Omental fat pad (tissue), 4 donors: Measurements from ENCODE around the gene C1orf50. TPM values are rescaled to one million over a fixed set of nuclear protein-coding genes. Genes with fewer than 3 reads are reported as not detected.

Experiments used
- ATAC-seq: fragments of 150-250 bp; one replicate; pipeline ENCODE4 v1.9.1; 2016; ENCODE audit warnings: mild to moderate bottlenecking, moderate library complexity; ENCODE audit not compliant: low FRiP score
- DNase-seq: peaks from one replicate; pipeline ENCODE4 v3.0.0-alpha.2; 2019; ENCODE audit warnings: low spot score
- total RNA-seq, 4 donors: library from RNA; depleted of rRNA; stranded (reverse); fragments of >200 nt; gene quantifications; one replicate each; pipeline ENCODE4 v1.1.0, GENCODE V29; 2016
- TF ChIP-seq, protein P1 (sequence below), 3 donors: fragments of 450-650 bp; IDR thresholded peaks; one replicate each; pipeline ENCODE4 v1.5.1; 2016 to 2017; ENCODE audit warnings: antibody characterized with exemption in 3 of 3, mild to moderate bottlenecking in 3 of 3, moderate library complexity in 2 of 3

C1orf50 gene
- total RNA-seq, 4 donors from 2014 or later, result 2.4 to 4.3 (median 3.1) TPM

GRCh38 chr1:42825036-42825851, 58.2 kb downstream of the C1orf50 start:
- TF ChIP-seq, protein P1, sequence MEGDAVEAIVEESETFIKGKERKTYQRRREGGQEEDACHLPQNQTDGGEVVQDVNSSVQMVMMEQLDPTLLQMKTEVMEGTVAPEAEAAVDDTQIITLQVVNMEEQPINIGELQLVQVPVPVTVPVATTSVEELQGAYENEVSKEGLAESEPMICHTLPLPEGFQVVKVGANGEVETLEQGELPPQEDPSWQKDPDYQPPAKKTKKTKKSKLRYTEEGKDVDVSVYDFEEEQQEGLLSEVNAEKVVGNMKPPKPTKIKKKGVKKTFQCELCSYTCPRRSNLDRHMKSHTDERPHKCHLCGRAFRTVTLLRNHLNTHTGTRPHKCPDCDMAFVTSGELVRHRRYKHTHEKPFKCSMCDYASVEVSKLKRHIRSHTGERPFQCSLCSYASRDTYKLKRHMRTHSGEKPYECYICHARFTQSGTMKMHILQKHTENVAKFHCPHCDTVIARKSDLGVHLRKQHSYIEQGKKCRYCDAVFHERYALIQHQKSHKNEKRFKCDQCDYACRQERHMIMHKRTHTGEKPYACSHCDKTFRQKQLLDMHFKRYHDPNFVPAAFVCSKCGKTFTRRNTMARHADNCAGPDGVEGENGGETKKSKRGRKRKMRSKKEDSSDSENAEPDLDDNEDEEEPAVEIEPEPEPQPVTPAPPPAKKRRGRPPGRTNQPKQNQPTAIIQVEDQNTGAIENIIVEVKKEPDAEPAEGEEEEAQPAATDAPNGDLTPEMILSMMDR (IDR thresholded peaks at IDR 0.05), result no peak
- ATAC-seq, result no peak
- no peak for DNase-seq

Other genes with a start within 250 kb of the C1orf50 start
- 10 to 100 TPM; 14.9 to 29.3 (median 20.8) TPM for gene PPIH, start 108.8 kb upstream of the C1orf50 start, total RNA-seq
- 100 to 1,000 TPM; 509 to 860 (median 681) TPM for gene YBX1, start 84.8 kb upstream of the C1orf50 start, total RNA-seq
- gene CLDN19, start 27.0 kb upstream of the C1orf50 start, total RNA-seq, result not detected
- 10 to 100 TPM; 20.4 to 44.1 (median 29.4) TPM for gene P3H1, start 221 bp upstream of the C1orf50 start, total RNA-seq
- under 1 TPM in 1 of 4 donors, not detected in 3; 0.46 TPM for gene TMEM269, start 17.7 kb downstream of the C1orf50 start, total RNA-seq
- gene ERMAP, start 49.9 kb downstream of the C1orf50 start, total RNA-seq, result 10 to 100 TPM in 3 of 4 donors, 1 to 10 TPM in 1; 5.8 to 13.2 (median 12.6) TPM
- gene SVBP, start 50.1 kb downstream of the C1orf50 start, total RNA-seq, result 10 to 100 TPM; 12.1 to 40.7 (median 22.5) TPM
- gene ZNF691, start 79.4 kb downstream of the C1orf50 start, total RNA-seq, result 10 to 100 TPM in 1 of 4 donors, 1 to 10 TPM in 3; 6.2 to 11.2 (median 8.8) TPM
- 10 to 100 TPM; 13.4 to 71.5 (median 48.0) TPM for gene SLC2A1, start 191.6 kb downstream of the C1orf50 start, total RNA-seq